PFSK-1 (cell line): Measurements from ENCODE around the gene HAUS3. TPM values are rescaled to one million over a fixed set of nuclear protein-coding genes. Genes with fewer than 3 reads are reported as not detected.
A peak's percentile ranks its signal among the peaks of the same experiment; 100 is the strongest.

Experiments
- FOXP2 ChIP-seq: optimal IDR thresholded peaks from 2 replicates; pipeline ENCODE3; 2011; ENCODE audit warnings: borderline replicate concordance, control low read depth, inconsistent platforms; ENCODE audit not compliant: insufficient read depth; ENCODE audit errors: extremely low read length, extremely low read depth
- POLR2AphosphoS5 ChIP-seq: IDR thresholded peaks from 2 replicates; pipeline ENCODE4 v1.6.1; 2012; ENCODE audit warnings: low read depth, mild to moderate bottlenecking, control low read depth, low read length, moderate library complexity
- REST ChIP-seq, 2 experiments: IDR thresholded peaks; 2 replicates each; pipeline versions ENCODE4 v1.6.1 to v1.8.0; 2011 to 2012; ENCODE audit warnings: low read depth in 2 of 2, low read length in 2 of 2, control low read depth in 1 of 2, inconsistent platforms in 1 of 2, mild to moderate bottlenecking in 1 of 2, moderate library complexity in 1 of 2; ENCODE audit not compliant: insufficient read depth in 1 of 2
- SIN3A ChIP-seq: IDR thresholded peaks from 2 replicates; pipeline ENCODE4 v1.6.1; 2012; ENCODE audit warnings: mild to moderate bottlenecking, low read length, moderate library complexity, borderline replicate concordance; ENCODE audit not compliant: insufficient read depth
- TAF1 ChIP-seq: IDR thresholded peaks from 2 replicates; pipeline ENCODE4 v1.6.1; 2012; ENCODE audit warnings: low read length, control low read depth, borderline replicate concordance; ENCODE audit not compliant: insufficient read depth
- polyA plus RNA-seq: library from polyadenylated mRNA; unstranded; fragments of >200 nt; gene quantifications from one replicate; pipeline ENCODE4 v1.2.1, GENCODE V29; 2012; ENCODE audit warnings: low read depth, missing spikeins; ENCODE audit not compliant: insufficient read length

The HAUS3 gene, protein sequence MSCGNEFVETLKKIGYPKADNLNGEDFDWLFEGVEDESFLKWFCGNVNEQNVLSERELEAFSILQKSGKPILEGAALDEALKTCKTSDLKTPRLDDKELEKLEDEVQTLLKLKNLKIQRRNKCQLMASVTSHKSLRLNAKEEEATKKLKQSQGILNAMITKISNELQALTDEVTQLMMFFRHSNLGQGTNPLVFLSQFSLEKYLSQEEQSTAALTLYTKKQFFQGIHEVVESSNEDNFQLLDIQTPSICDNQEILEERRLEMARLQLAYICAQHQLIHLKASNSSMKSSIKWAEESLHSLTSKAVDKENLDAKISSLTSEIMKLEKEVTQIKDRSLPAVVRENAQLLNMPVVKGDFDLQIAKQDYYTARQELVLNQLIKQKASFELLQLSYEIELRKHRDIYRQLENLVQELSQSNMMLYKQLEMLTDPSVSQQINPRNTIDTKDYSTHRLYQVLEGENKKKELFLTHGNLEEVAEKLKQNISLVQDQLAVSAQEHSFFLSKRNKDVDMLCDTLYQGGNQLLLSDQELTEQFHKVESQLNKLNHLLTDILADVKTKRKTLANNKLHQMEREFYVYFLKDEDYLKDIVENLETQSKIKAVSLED
- polyA plus RNA-seq, result 5.1 TPM

DNA sequence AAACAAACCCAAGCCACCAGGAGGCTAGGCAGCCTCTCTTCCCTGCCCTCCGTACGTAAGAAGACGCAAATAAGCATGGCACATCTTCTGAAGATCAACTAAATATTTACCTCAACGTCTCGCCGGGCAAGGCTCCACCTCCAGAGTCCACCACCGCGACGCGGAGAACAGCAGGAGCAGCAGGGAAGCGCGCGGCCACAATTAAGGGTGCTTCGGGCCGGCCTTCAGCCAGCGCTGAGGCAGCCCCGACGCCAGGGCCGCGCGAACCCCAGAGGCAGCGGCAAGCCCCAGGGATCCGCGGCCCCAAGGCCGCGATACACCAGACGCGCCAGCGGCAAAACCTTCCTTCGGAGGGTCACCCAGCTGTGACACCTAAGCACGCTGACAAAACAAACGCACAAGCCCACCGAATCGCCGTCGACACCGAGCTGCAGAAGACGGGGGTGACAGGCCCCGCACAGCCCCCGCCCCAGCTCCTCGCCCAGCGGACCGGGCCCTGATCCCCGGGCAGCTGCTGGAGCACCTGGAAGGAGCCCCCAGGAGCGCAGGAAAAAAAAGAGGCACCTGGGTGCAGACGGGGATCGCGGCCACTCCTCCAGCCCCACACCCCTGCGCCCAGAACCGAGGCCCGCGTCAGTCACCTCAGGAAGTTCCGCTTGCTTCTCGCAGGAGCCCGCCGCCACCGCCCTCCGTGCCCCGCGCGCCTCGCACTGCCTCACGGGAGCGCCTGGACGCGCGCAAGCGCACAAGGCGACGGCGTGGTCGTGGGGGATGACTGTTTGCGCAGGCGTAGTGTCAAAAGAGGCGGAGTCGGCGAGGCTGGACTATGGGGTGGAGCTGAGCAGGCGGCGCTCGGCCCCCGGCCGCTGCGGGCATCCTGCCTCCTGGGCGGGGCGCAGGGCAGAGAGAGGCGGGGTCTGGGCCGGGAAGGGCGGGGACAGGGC, at the start of gene HAUS3, which contains the start of gene POLN:
Gene HAUS3, minus strand, starts transcription at position 712 of the 944 bp plus-strand sequence. CDS start 1,175 bp downstream, outside the sequence.
Gene POLN, minus strand, starts transcription at position 712 of the 944 bp plus-strand sequence. CDS start 12,890 bp downstream, outside the sequence.
- TF ChIP-seq SIN3A (no peak; the same call in 1 of the 2 replicates), POLR2AphosphoS5 (peak; percentile 95), FOXP2 (no peak), TAF1 (peak; percentile 67; the same call in 1 of the 2 replicates), REST (IDR thresholded peaks at IDR 0.05; ENCODE audit: insufficient read depth in 1 of 2, low read depth in 2 of 2, low read length in 2 of 2) (no peak)

DNA sequence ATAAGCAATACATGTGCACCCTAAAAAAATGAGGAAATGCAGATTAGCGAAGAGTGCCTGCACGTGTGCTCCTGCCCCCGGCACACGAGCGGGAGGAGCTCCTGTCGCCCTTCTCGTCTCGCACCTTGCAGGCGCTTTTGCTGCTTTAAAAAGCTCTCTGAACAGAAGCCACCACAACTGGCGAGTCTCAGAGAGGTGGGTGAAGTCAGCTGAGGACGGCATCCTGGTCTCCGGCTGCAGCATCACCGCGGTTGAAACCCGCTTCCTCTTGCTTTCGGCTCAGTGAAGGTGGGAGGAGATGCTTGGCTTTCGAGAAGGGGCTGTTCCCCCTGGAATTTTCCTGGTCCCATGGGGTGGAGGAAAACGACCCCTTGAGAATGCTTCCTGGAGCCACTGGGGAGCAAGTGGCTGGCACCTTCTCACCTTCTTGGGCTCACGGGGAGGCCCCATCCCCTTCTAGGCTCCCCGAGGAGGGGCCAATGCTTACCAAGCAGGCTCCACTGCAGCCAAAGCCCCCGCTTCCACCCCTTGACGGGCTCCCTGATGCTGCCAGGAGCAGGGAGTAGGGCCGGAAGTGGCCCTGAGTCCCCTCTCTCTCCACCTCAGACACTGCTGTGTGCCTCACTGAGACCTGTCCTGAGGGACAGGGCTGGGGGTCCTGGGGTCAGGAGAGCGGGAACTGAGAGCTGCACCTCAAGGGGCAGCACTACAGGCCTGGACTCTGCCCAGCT, 49.2 kb upstream of the HAUS3 start:
- TF ChIP-seq REST (IDR thresholded peaks at IDR 0.05; ENCODE audit: insufficient read depth in 1 of 2, low read depth in 2 of 2, low read length in 2 of 2), result no peak
- TF ChIP-seq FOXP2, result no peak
- no peak for TF ChIP-seq SIN3A
- TF ChIP-seq TAF1, result no peak
- TF ChIP-seq POLR2AphosphoS5, result no peak

- TF ChIP-seq POLR2AphosphoS5 (no peak), REST (IDR thresholded peaks at IDR 0.05; ENCODE audit: insufficient read depth in 1 of 2, low read depth in 2 of 2, low read length in 2 of 2) (no peak), TAF1 (no peak), SIN3A (no peak), FOXP2 (no peak)
Observed at GRCh38 chr4:2290488-2290887, 48.6 kb upstream of the HAUS3 start.

DNA sequence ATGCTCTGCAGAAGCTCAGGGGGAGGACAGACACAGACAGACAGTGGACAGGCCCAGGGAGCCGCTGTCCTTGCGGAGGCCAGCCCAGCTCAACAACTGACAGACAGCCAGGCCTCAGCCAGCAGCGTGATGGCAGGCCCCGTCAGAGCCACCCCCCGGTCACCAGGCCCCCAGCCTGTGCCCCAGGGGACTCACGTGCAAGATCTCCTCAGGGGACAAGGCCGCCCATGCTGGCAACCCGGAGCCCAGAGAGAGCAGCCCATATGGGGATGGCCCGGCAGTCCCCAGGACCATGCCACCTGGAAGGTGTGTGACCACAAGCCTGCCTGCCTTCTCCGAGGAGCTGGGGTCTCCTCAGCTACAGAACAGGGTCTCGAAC, 48.0 kb upstream of the HAUS3 start:
- no peak for TF ChIP-seq REST (IDR thresholded peaks at IDR 0.05; ENCODE audit: insufficient read depth in 1 of 2, low read depth in 2 of 2, low read length in 2 of 2)
- no peak for TF ChIP-seq POLR2AphosphoS5
- TF ChIP-seq SIN3A, result no peak
- TF ChIP-seq FOXP2, result no peak
- no peak for TF ChIP-seq TAF1
